OCI-LY1 (cell line): ENCODE measurements around the gene NELL1.

Source experiments
- H2AFZ ChIP-seq: fragments of 200-600 bp; sonication (generic), shearing (Covaris generic); 2 replicates; pipeline ENCODE4 v1.6.0; 2014; ENCODE audit warnings: antibody characterized with exemption, mild to moderate bottlenecking, low read length
- H3F3A ChIP-seq: fragments of 200-600 bp; sonication (generic), shearing (Covaris generic); 2 replicates; pipeline ENCODE4 v1.6.0; 2014; ENCODE audit warnings: mild to moderate bottlenecking, antibody characterized with exemption, low read length, moderate library complexity; ENCODE audit not compliant: insufficient read depth
- H3K27ac ChIP-seq: fragments of 200-600 bp; sonication (generic); 2 replicates; pipeline ENCODE4 v1.5.1; 2014; ENCODE audit warnings: low read length, mixed run types, mild to moderate bottlenecking, low read depth; ENCODE audit not compliant: poor library complexity, severe bottlenecking
- H3K27me3 ChIP-seq: fragments of 200-600 bp; sonication (generic); 2 replicates; pipeline ENCODE4 v1.6.0; 2014; ENCODE audit warnings: antibody characterized with exemption, mild to moderate bottlenecking, low read length, moderate library complexity; ENCODE audit not compliant: insufficient read depth
- H3K36me3 ChIP-seq: fragments of 200-600 bp; sonication (generic); 2 replicates; pipeline ENCODE4 v1.6.1; 2014; ENCODE audit warnings: mild to moderate bottlenecking, antibody characterized with exemption, low read length, moderate library complexity, mixed read lengths; ENCODE audit not compliant: insufficient read depth
- H3K4me1 ChIP-seq: fragments of 200-600 bp; sonication (generic); 2 replicates; pipeline ENCODE4 v1.5.1; 2014; ENCODE audit warnings: mild to moderate bottlenecking, low read length, moderate library complexity; ENCODE audit not compliant: insufficient read depth, severe bottlenecking
- H3K4me2 ChIP-seq: fragments of 200-600 bp; sonication (generic), shearing (Covaris generic); 2 replicates; pipeline ENCODE4 v1.6.1; 2014; ENCODE audit warnings: low read length
- H3K4me3 ChIP-seq: fragments of 200-600 bp; sonication (generic); 2 replicates; pipeline ENCODE4 v1.5.1; 2014; ENCODE audit warnings: low read length, low read depth, mild to moderate bottlenecking, mixed read lengths; ENCODE audit not compliant: poor library complexity, severe bottlenecking
- H3K79me2 ChIP-seq: fragments of 200-600 bp; shearing (Covaris generic); 2 replicates; pipeline ENCODE4 v1.6.1; 2016; ENCODE audit warnings: mixed run types, low read length, mixed read lengths; ENCODE audit not compliant: insufficient read depth
- H3K9ac ChIP-seq: fragments of 200-600 bp; sonication (generic), shearing (Covaris generic); 2 replicates; pipeline ENCODE4 v1.6.1; 2014; ENCODE audit warnings: mild to moderate bottlenecking, low read length, mixed read lengths
- H3K9me2 ChIP-seq: fragments of 200-600 bp; sonication (generic), shearing (Covaris generic); 2 replicates; pipeline ENCODE4 v1.6.1; 2014; ENCODE audit warnings: low read depth, mild to moderate bottlenecking, low read length, mixed read lengths
- H3K9me3 ChIP-seq: fragments of 200-600 bp; shearing (Covaris generic); 2 replicates; pipeline ENCODE4 v1.6.1; 2014; ENCODE audit warnings: low read length, mixed read lengths
- H4K20me1 ChIP-seq: fragments of 200-600 bp; sonication (generic), shearing (Covaris generic); 2 replicates; pipeline ENCODE4 v1.6.0; 2016; ENCODE audit warnings: mild to moderate bottlenecking, low read length; ENCODE audit not compliant: insufficient read depth
- EZH2 ChIP-seq: fragments of 200-600 bp; sonication (generic), shearing (Covaris generic); IDR thresholded peaks from 2 replicates; pipeline ENCODE4 v1.8.0; 2017; ENCODE audit warnings: borderline replicate concordance, mixed run types, mild to moderate bottlenecking, antibody characterized with exemption, low read length, moderate library complexity, mixed read lengths
- TF ChIP-seq, protein P1 (sequence below): fragments of 200-600 bp; sonication (generic), shearing (Covaris generic); IDR thresholded peaks from 2 replicates; pipeline ENCODE4 v1.5.1; 2017; ENCODE audit warnings: mild to moderate bottlenecking, antibody characterized with exemption, low read length, moderate library complexity, mixed read lengths

NELL1 gene

DNA sequence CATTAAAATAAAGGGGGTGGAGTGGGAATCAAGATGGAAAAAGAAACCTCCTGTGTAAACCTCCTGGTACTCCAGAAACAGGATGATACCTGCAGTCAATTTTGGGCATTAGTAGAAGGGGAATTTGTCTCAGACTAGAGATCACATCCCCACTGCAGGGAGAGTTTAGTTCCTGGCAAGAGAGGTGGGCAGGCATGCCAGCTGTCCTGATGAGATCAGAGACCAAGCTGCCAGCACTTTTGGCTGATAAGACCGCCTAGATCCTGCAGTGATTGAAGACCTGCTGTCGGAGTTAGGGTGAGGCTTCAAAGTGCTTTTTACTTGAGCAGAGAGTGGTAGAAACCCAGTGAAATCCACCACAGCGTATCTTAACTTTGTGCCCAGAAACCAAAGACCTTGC is 29.7 kb upstream of the NELL1 start:
- Histone ChIP-seq H3K4me3 (no peak overlapping the region), H4K20me1 (no peaks in the 10 kb centered on the region), H3K27me3 (no peaks in the 10 kb centered on the region), H3K36me3 (no peaks in the 10 kb centered on the region), H3K9me2 (no peaks in the 10 kb centered on the region), H3K27ac (no peak overlapping the region), H3K4me2 (no peak overlapping the region), H3K4me1 (no peaks in the 10 kb centered on the region), H3F3A (no peaks in the 10 kb centered on the region), H3K9me3 (no peaks in the 10 kb centered on the region), H3K9ac (no peak overlapping the region), H3K79me2 (no peaks in the 10 kb centered on the region), H2AFZ (no peak overlapping the region)
- TF ChIP-seq, protein P1, sequence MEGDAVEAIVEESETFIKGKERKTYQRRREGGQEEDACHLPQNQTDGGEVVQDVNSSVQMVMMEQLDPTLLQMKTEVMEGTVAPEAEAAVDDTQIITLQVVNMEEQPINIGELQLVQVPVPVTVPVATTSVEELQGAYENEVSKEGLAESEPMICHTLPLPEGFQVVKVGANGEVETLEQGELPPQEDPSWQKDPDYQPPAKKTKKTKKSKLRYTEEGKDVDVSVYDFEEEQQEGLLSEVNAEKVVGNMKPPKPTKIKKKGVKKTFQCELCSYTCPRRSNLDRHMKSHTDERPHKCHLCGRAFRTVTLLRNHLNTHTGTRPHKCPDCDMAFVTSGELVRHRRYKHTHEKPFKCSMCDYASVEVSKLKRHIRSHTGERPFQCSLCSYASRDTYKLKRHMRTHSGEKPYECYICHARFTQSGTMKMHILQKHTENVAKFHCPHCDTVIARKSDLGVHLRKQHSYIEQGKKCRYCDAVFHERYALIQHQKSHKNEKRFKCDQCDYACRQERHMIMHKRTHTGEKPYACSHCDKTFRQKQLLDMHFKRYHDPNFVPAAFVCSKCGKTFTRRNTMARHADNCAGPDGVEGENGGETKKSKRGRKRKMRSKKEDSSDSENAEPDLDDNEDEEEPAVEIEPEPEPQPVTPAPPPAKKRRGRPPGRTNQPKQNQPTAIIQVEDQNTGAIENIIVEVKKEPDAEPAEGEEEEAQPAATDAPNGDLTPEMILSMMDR: no peak
- no peak for TF ChIP-seq EZH2

DNA sequence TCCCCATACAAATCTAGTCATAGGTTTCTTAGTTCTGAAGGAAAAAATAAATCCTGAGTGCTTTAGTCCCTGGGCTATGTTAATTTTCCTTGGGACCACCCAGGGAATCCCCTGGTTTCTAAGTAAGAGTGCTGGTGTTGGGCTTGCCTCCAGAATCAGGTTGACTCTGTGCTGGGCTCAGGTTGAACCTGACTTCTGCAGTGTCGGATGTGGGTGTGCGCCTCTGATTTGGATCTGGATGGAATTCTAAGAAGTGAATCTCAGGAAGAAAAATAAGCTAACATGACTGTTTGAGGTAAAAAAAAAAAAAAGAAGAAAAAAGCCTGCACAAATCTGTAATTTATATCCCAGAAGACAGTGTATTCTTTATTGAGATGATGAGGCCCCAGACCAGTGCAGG is 29.0 kb upstream of the NELL1 start:
- Histone ChIP-seq H3K27me3 (no peaks in the 10 kb centered on the region), H3K9me2 (no peaks in the 10 kb centered on the region), H3K9ac (no peak overlapping the region), H3K4me1 (no peaks in the 10 kb centered on the region), H4K20me1 (no peaks in the 10 kb centered on the region), H3F3A (no peaks in the 10 kb centered on the region), H3K4me2 (no peak overlapping the region), H3K4me3 (no peak overlapping the region), H2AFZ (no peak overlapping the region), H3K9me3 (no peaks in the 10 kb centered on the region), H3K79me2 (no peaks in the 10 kb centered on the region), H3K27ac (no peak overlapping the region), H3K36me3 (no peaks in the 10 kb centered on the region)
- no peak for TF ChIP-seq EZH2
- TF ChIP-seq, protein P1: no peak

DNA sequence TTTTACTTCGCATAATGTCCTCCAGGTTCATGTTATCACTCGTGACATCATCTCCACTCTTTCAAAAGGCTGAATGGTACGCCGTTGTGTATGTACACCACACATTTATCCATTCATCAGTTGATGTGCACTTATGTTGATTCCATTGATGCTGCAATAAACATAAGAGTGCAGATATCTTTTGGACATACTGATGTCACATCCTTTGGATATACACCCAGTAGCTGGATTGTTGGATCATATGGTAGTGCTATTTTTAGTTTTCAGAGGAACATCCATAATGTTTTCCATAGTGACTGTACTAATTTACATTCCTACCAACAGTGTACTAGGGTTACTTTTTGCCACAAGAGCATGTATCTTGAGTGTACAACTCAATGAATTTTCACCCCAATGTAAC is 25.0 kb upstream of the NELL1 start:
- no peaks in the 10 kb centered on the region for H3K36me3 ChIP-seq
- no peak overlapping the region for H3K9ac ChIP-seq
- no peaks in the 10 kb centered on the region for H3F3A ChIP-seq
- H3K9me3 ChIP-seq: no peaks in the 10 kb centered on the region
- H3K9me2 ChIP-seq: no peaks in the 10 kb centered on the region
- no peaks in the 10 kb centered on the region for H3K27me3 ChIP-seq
- H3K4me2 ChIP-seq: no peak overlapping the region
- H4K20me1 ChIP-seq: no peaks in the 10 kb centered on the region
- H3K79me2 ChIP-seq: no peaks in the 10 kb centered on the region
- H3K27ac ChIP-seq: no peak overlapping the region
- no peak overlapping the region for H2AFZ ChIP-seq
- no peaks in the 10 kb centered on the region for H3K4me1 ChIP-seq
- no peak overlapping the region for H3K4me3 ChIP-seq
- TF ChIP-seq, protein P1: no peak
- no peak for TF ChIP-seq EZH2
